Lung microvascular endothelial cell (primary cell): Measurements from ENCODE around the gene RHOG. TPM values are rescaled to one million over a fixed set of nuclear protein-coding genes. Genes with fewer than 3 reads are reported as not detected.
A peak's percentile ranks its signal among the peaks of the same experiment; 100 is the strongest.
"Not testable (repeated sequence)": the region's sequence is repeated elsewhere in the genome, so short reads cannot be mapped to it uniquely, and the experiment has no call there.

ENCODE experiments used
- DNase-seq, 2 donors: peaks; one replicate each; pipeline versions ENCODE4 v3.0.0 to v3.0.0-alpha.2; 2010; ENCODE audit warnings: low read depth in 2 of 2
- total RNA-seq: library from RNA; depleted of rRNA; stranded (reverse); fragments of >200 nt; gene quantifications from 2 replicates; pipeline ENCODE4 v1.2.1, GENCODE V29; 2014

The RHOG gene
- total RNA-seq, 1 donor from 2014 or later: 8.5 TPM

GRCh38 chr11:3810446-3810845, 30.3 kb downstream of the RHOG start:
- no peak for DNase-seq

GRCh38 chr11:3809624-3809928, 31.2 kb downstream of the RHOG start:
- DNase-seq: no peak

- peak; percentile 58 to 62 for DNase-seq
Observed at GRCh38 chr11:3808861-3809623, 31.7 kb downstream of the RHOG start.

GRCh38 chr11:3807909-3808860, 32.6 kb downstream of the RHOG start, which contains the start of gene PGAP2:
TSS of gene PGAP2 (plus strand) at chr11:3808560. CDS start at chr11:3811260, 2,700 bp downstream.
- peak; percentile 55 to 60 for DNase-seq

- peak in 1 of 2 donors; percentile 43 for DNase-seq
Observed at GRCh38 chr11:3803726-3804495, 36.8 kb downstream of the RHOG start.

GRCh38 chr11:3802011-3802790, 38.6 kb downstream of the RHOG start:
- DNase-seq: no peak

GRCh38 chr11:3799873-3800272, 40.9 kb downstream of the RHOG start:
- no peak for DNase-seq

GRCh38 chr11:3799143-3799542, 41.6 kb downstream of the RHOG start:
- no peak for DNase-seq

- DNase-seq: peak; percentile 100
Observed at GRCh38 chr11:3797329-3798090, 43.2 kb downstream of the RHOG start, which contains the start of gene NUP98. TSS of gene NUP98 (minus strand) at chr11:3797554. CDS start at chr11:3782117, 15,437 bp downstream.

GRCh38 chr11:3796801-3797328, 43.9 kb downstream of the RHOG start:
- DNase-seq: no peak

- peak in 1 of 2 donors; percentile 24 for DNase-seq
Observed at GRCh38 chr11:3796346-3796745, 44.4 kb downstream of the RHOG start.

GRCh38 chr11:3796002-3796311, 44.8 kb downstream of the RHOG start:
- DNase-seq: no peak

- no peak for DNase-seq
Observed at GRCh38 chr11:3795131-3796001, 45.4 kb downstream of the RHOG start.

- DNase-seq: not testable (repeated sequence)
Observed at GRCh38 chr11:3794387-3794786, 46.4 kb downstream of the RHOG start.

- peak; percentile 9 to 26 for DNase-seq
Observed at GRCh38 chr11:3786781-3787428, 53.9 kb downstream of the RHOG start.

GRCh38 chr11:3783611-3784010, 57.1 kb downstream of the RHOG start:
- no peak for DNase-seq

- no peak for DNase-seq
Observed at GRCh38 chr11:3782963-3783362, 57.8 kb downstream of the RHOG start.

GRCh38 chr11:3781423-3781822, 59.3 kb downstream of the RHOG start:
- peak in 1 of 2 donors; percentile 18 for DNase-seq
